Endothelial cell of umbilical vein (primary cell): ENCODE data around the gene RER1. TPM values are rescaled to one million over a fixed set of nuclear protein-coding genes. Genes with fewer than 3 reads are reported as not detected.

Experiments used
- BruUV-seq: library from RNA; stranded (reverse); fragments of 400-500 nt; replicated peaks from 2 replicates; lab custom pipeline; 2021; lab: Mats Ljungman, UMichigan
- CTCF ChIA-PET: fragments of 300-600, 350-600 bp; sonication (Branson Sonifier 250); formaldehyde crosslinking; loops from one replicate; lab custom pipeline; 2021; ENCODE audit warnings: antibody characterized with exemption, inconsistent platforms; lab: Charles Lee
- POLR2A ChIA-PET: fragments of 300-600, 350-600 bp; sonication (Branson Sonifier 250); formaldehyde crosslinking; loops from one replicate; lab custom pipeline; 2021; ENCODE audit warnings: antibody characterized with exemption, inconsistent platforms; lab: Charles Lee
- DNase-seq: peaks from one replicate; pipeline ENCODE4 v3.0.0-alpha.2; 2011; ENCODE audit warnings: low read depth, low spot score
- FAIRE-seq: peaks from 2 replicates; lab custom pipeline; 2011; peaks lifted over from hg19 to GRCh38; lab: Jason Lieb, UNC
- H2AFZ ChIP-seq: 2 replicates; pipeline ENCODE4 v1.6.0; 2012; ENCODE audit warnings: low read depth, low read length, control low read depth, inconsistent platforms
- H3K27ac ChIP-seq: 2 replicates; pipeline ENCODE4 v1.5.1; 2011; ENCODE audit warnings: low read depth, mild to moderate bottlenecking, control low read depth, low read length, moderate library complexity; ENCODE audit not compliant: insufficient read depth
- H3K27me3 ChIP-seq, 2 experiments: 2 replicates each; pipeline versions ENCODE4 v1.6.0 to v1.6.1; 2011; ENCODE audit warnings: low read length in 2 of 2, mixed read lengths in 1 of 2; ENCODE audit not compliant: control insufficient read depth in 2 of 2, insufficient read depth in 2 of 2
- H3K36me3 ChIP-seq, 2 experiments: 2 replicates in 1 of 2; 3 replicates in 1 of 2; pipeline ENCODE4 v1.5.1; 2011; ENCODE audit warnings: low read length in 2 of 2, mild to moderate bottlenecking in 1 of 2, moderate library complexity in 1 of 2; ENCODE audit not compliant: control insufficient read depth in 2 of 2, insufficient read depth in 2 of 2; ENCODE audit errors: extremely low read depth in 1 of 2
- H3K4me1 ChIP-seq: 3 replicates; pipeline ENCODE4 v1.5.1; 2011; ENCODE audit warnings: mild to moderate bottlenecking, low read length; ENCODE audit not compliant: control insufficient read depth, insufficient read depth; ENCODE audit errors: extremely low read depth
- H3K4me2 ChIP-seq: 2 replicates; pipeline ENCODE4 v1.6.1; 2011; ENCODE audit warnings: low read length, control low read depth, mixed read lengths; ENCODE audit not compliant: insufficient read depth
- H3K4me3 ChIP-seq, 3 experiments: fragments of 200-600 bp in 1 of 3; sonication (generic), shearing (Covaris generic) in 1 of 3; replicated peaks in 1 of 3; 2 replicates each; pipeline ENCODE4 v1.5.1; 2011 to 2016; ENCODE audit warnings: control low read depth in 3 of 3, low read length in 3 of 3, mild to moderate bottlenecking in 2 of 3, inconsistent platforms in 1 of 3, low read depth in 1 of 3, moderate library complexity in 1 of 3; ENCODE audit not compliant: insufficient read depth in 1 of 3
- H3K79me2 ChIP-seq: 2 replicates; pipeline ENCODE4 v1.6.0; 2012; ENCODE audit warnings: low read length, inconsistent platforms; ENCODE audit not compliant: control insufficient read depth, insufficient read depth
- H3K9ac ChIP-seq: replicated peaks from 2 replicates; pipeline ENCODE3; 2011; ENCODE audit warnings: low read length, control low read depth; ENCODE audit not compliant: insufficient read depth; ENCODE audit errors: extremely low read depth
- H3K9me1 ChIP-seq: replicated peaks from 3 replicates; pipeline ENCODE4 v1.6.0; 2011; ENCODE audit warnings: mild to moderate bottlenecking, low read length; ENCODE audit not compliant: control insufficient read depth, insufficient read depth; ENCODE audit errors: extremely low read depth
- H3K9me3 ChIP-seq: replicated peaks from 2 replicates; pipeline ENCODE4 v1.5.1; 2012; ENCODE audit warnings: low read length, inconsistent platforms; ENCODE audit not compliant: control insufficient read depth, insufficient read depth
- H4K20me1 ChIP-seq: replicated peaks from 2 replicates; pipeline ENCODE3; 2011; ENCODE audit warnings: mild to moderate bottlenecking, low read length; ENCODE audit not compliant: control insufficient read depth, insufficient read depth; ENCODE audit errors: extremely low read depth
- EZH2 ChIP-seq: IDR thresholded peaks from 2 replicates; pipeline ENCODE4 v1.6.1; 2012; ENCODE audit warnings: borderline replicate concordance, low read depth, mild to moderate bottlenecking, moderate library complexity, low read length, inconsistent platforms; ENCODE audit not compliant: severe bottlenecking
- FOS ChIP-seq: IDR thresholded peaks from 2 replicates; pipeline ENCODE4 v1.6.1; 2011; ENCODE audit warnings: mild to moderate bottlenecking, low read length, moderate library complexity, borderline replicate concordance; ENCODE audit not compliant: insufficient read depth
- GATA2 ChIP-seq: IDR thresholded peaks from 2 replicates; pipeline ENCODE4 v1.7.0; 2011; ENCODE audit warnings: low read depth, mild to moderate bottlenecking, moderate library complexity, mixed read lengths, low read length; ENCODE audit not compliant: insufficient read length, insufficient read depth
- JUN ChIP-seq: IDR thresholded peaks from 2 replicates; pipeline ENCODE4 v1.6.1; 2011; ENCODE audit warnings: borderline replicate concordance, low read depth; ENCODE audit not compliant: insufficient read length, insufficient read depth
- MAX ChIP-seq: IDR thresholded peaks from 2 replicates; pipeline ENCODE4 v1.6.1; 2011; ENCODE audit not compliant: insufficient read depth, insufficient read length
- MYC ChIP-seq: IDR thresholded peaks from one replicate; pipeline ENCODE4 v1.6.1; 2011; ENCODE audit warnings: mild to moderate bottlenecking, low read depth, low read length
- POLR2A ChIP-seq: IDR thresholded peaks from 2 replicates; pipeline ENCODE4 v1.6.1; 2012; ENCODE audit warnings: low read depth, mild to moderate bottlenecking, control low read depth, low read length
- POLR2AphosphoS5 ChIP-seq: IDR thresholded peaks from 2 replicates; pipeline ENCODE4 v1.6.1; 2012; ENCODE audit warnings: low read depth, mild to moderate bottlenecking, control low read depth, low read length, moderate library complexity; ENCODE audit not compliant: insufficient read depth
- dilution Hi-C: fragments of 300-500 bp; cut with MboI; formaldehyde crosslinking; loops from one replicate; pipeline ENCODE4 v1.15.0; 2019; ENCODE audit warnings: low sequenced_read_pairs; ENCODE audit not compliant: extremely low pct_ligation_motif_present
- intact Hi-C: fragments of 100-400 bp; cut with micrococcal nuclease; formaldehyde crosslinking; loops from one replicate; pipeline ENCODE4 v1.10.0; 2022
- polyA plus RNA-seq, 4 experiments: library from polyadenylated mRNA; depleted of rRNA in 3 of 4; stranded (reverse) in 3 of 4; unstranded in 1 of 4; fragments of >200 nt; gene quantifications; 2 replicates each; pipeline versions ENCODE4 v1.2.1 to v1.2.3, GENCODE V29; 2011 to 2012; ENCODE audit warnings: missing spikeins in 1 of 4
- total RNA-seq: library from RNA; stranded (reverse); gene quantifications from 2 replicates; pipeline ENCODE4 v1.2.3, GENCODE V29; 2021
- TF ChIP-seq, protein P1 (sequence below), 2 donors: IDR thresholded peaks; 1 replicate in 1 of 2; 2 replicates in 1 of 2; pipeline ENCODE4 v1.5.1; 2011; ENCODE audit warnings: low read length in 2 of 2, mild to moderate bottlenecking in 2 of 2, moderate library complexity in 2 of 2, control low read depth in 1 of 2, inconsistent platforms in 1 of 2, low read depth in 1 of 2; ENCODE audit not compliant: insufficient read depth in 1 of 2; ENCODE audit errors: extremely low read depth in 1 of 2

RER1 gene
- total and polyA plus RNA-seq, 2 donors (not counting 3 experiments of a cell fraction or from before 2014, with no cell fraction given): 179 to 292 TPM

- CTCF ChIA-PET: no interaction called here
- no peak for FAIRE-seq
- no peak overlapping the region for H2AFZ ChIP-seq
- H3K4me3 ChIP-seq: no peak overlapping the region
- H3K27me3 ChIP-seq: no peaks in the 10 kb centered on the region
- H3K4me1 ChIP-seq: no peaks in the 10 kb centered on the region
- no peak overlapping the region for H3K4me2 ChIP-seq
- intact Hi-C loops: no loop called here
- no peaks in the 10 kb centered on the region for H3K9me3 ChIP-seq
- peaks cover 22% of the 10 kb centered on the region for H3K79me2 ChIP-seq
- no peak for DNase-seq
- H3K9me1 ChIP-seq: no peaks in the 10 kb centered on the region
- no peak overlapping the region for H3K9ac ChIP-seq
- BruUV-seq: no TSS peak
- no peaks in the 10 kb centered on the region for H4K20me1 ChIP-seq
- TF ChIP-seq MYC (no peak), GATA2 (no peak), JUN (no peak), EZH2 (no peak), MAX (no peak), POLR2AphosphoS5 (no peak), POLR2A (no peak), FOS (no peak)
- TF ChIP-seq, protein P1, sequence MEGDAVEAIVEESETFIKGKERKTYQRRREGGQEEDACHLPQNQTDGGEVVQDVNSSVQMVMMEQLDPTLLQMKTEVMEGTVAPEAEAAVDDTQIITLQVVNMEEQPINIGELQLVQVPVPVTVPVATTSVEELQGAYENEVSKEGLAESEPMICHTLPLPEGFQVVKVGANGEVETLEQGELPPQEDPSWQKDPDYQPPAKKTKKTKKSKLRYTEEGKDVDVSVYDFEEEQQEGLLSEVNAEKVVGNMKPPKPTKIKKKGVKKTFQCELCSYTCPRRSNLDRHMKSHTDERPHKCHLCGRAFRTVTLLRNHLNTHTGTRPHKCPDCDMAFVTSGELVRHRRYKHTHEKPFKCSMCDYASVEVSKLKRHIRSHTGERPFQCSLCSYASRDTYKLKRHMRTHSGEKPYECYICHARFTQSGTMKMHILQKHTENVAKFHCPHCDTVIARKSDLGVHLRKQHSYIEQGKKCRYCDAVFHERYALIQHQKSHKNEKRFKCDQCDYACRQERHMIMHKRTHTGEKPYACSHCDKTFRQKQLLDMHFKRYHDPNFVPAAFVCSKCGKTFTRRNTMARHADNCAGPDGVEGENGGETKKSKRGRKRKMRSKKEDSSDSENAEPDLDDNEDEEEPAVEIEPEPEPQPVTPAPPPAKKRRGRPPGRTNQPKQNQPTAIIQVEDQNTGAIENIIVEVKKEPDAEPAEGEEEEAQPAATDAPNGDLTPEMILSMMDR (IDR thresholded peaks at IDR 0.05; ENCODE audit: extremely low read depth in 1 of 2, insufficient read depth in 1 of 2, low read depth in 1 of 2, low read length in 2 of 2): no peak
- dilution Hi-C loops: no loop called here
- peaks cover 20 to 67% of the 10 kb centered on the region in 2 experiments for H3K36me3 ChIP-seq
- POLR2A ChIA-PET: no interaction called here
- H3K27ac ChIP-seq: no peak overlapping the region
Observed at GRCh38 chr1:2398871-2399270, 7.2 kb downstream of the RER1 start.
